ENCODE measurements around the gene AGAP6. TPM values are rescaled to one million over a fixed set of nuclear protein-coding genes. Genes with fewer than 3 reads are reported as not detected.
"Not testable (repeated sequence)": the region's sequence is repeated elsewhere in the genome, so short reads cannot be mapped to it uniquely, and the experiment has no call there.

AGAP6 gene
- total RNA-seq, 1 experiment from 2014 or later = 13.4 TPM

- H3K4me1 Mint-ChIP-seq; H4K5ac ChIP-seq (ENCODE audit: insufficient read length, low read depth, low read length); H3K9ac ChIP-seq (ENCODE audit: extremely low read depth, insufficient read length, low read length); H3K4ac ChIP-seq (ENCODE audit: low read depth, low read length); H3K36me3 Mint-ChIP-seq (ENCODE audit: insufficient read depth in 1 of 3, low read depth in 3 of 3); H3K9me3 ChIP-seq (ENCODE audit: control insufficient read depth, low read depth, low read length); H2BK12ac ChIP-seq (ENCODE audit: insufficient read length, low read depth, low read length); H3K23me2 ChIP-seq (ENCODE audit: insufficient read length, low read depth, low read length, poor library complexity, severe bottlenecking); H3K27me3 ChIP-seq (ENCODE audit: insufficient read depth, low read length); H4K20me1 ChIP-seq (ENCODE audit: control insufficient read depth, insufficient read depth, insufficient read length); H4K91ac ChIP-seq (ENCODE audit: insufficient read length, low read depth, low read length); H3K18ac ChIP-seq (ENCODE audit: insufficient read length, low read depth, low read length); H3K27ac Mint-ChIP-seq; H4K8ac ChIP-seq (replicated peaks; ENCODE audit: insufficient read length, low read depth, low read length); H2AFZ ChIP-seq (ENCODE audit: low read length); DNase-seq; H3K56ac ChIP-seq (ENCODE audit: insufficient read length, low read depth, low read length); H3K79me2 ChIP-seq (ENCODE audit: insufficient read depth, low read length); H3K23ac ChIP-seq (ENCODE audit: insufficient read length, low read depth, low read length); H2AK5ac ChIP-seq (ENCODE audit: insufficient read length, low read length); H3K27ac ChIP-seq (ENCODE audit: insufficient read length, low read depth, low read length); H3K4me3 Mint-ChIP-seq; H2BK20ac ChIP-seq (ENCODE audit: low read depth, low read length, poor library complexity, severe bottlenecking); H2BK120ac ChIP-seq (ENCODE audit: low read depth, low read length, poor library complexity, severe bottlenecking); H3K79me1 ChIP-seq (ENCODE audit: insufficient read depth, low read depth, low read length, poor library complexity, severe bottlenecking); H3K4me1 ChIP-seq (ENCODE audit: insufficient read depth, low read length); H3K14ac ChIP-seq (ENCODE audit: insufficient read depth, low read length); H3K4me2 ChIP-seq (ENCODE audit: insufficient read depth, insufficient read length, low read length); H3K9me3 Mint-ChIP-seq; H3T11ph ChIP-seq (ENCODE audit: low read length); H2BK15ac ChIP-seq (ENCODE audit: low read depth, low read length); H2BK5ac ChIP-seq (ENCODE audit: insufficient read length, low read length): not testable (repeated sequence)
- H3K27me3 Mint-ChIP-seq (ENCODE audit: low read depth) = peaks cover 15% of the 10 kb centered on the region
- WGBS (ENCODE audit: extremely low coverage, insufficient read length, low lambda C conversion rate) = no CpG with 5 or more reads among the region's 8 CpGs
These were observed 68.4 kb downstream of the AGAP6 start for GRCh38 chr10:50056654-50057053.

GRCh38 chr10:50058727-50059126 lies 70.5 kb downstream of the AGAP6 start:
- not testable (repeated sequence) for H2BK20ac ChIP-seq (ENCODE audit: low read depth, low read length, poor library complexity, severe bottlenecking); H2BK120ac ChIP-seq (ENCODE audit: low read depth, low read length, poor library complexity, severe bottlenecking); H2BK12ac ChIP-seq (ENCODE audit: insufficient read length, low read depth, low read length); DNase-seq; H3K9me3 Mint-ChIP-seq; H3K56ac ChIP-seq (ENCODE audit: insufficient read length, low read depth, low read length); H2BK15ac ChIP-seq (ENCODE audit: low read depth, low read length); H2AFZ ChIP-seq (ENCODE audit: low read length); H3K4me1 ChIP-seq (ENCODE audit: insufficient read depth, low read length); H2AK5ac ChIP-seq (ENCODE audit: insufficient read length, low read length); H3K27ac ChIP-seq (ENCODE audit: insufficient read length, low read depth, low read length); H3T11ph ChIP-seq (ENCODE audit: low read length); H4K5ac ChIP-seq (ENCODE audit: insufficient read length, low read depth, low read length); H3K79me1 ChIP-seq (ENCODE audit: insufficient read depth, low read depth, low read length, poor library complexity, severe bottlenecking); H3K23ac ChIP-seq (ENCODE audit: insufficient read length, low read depth, low read length); H3K36me3 Mint-ChIP-seq (ENCODE audit: insufficient read depth in 1 of 3, low read depth in 3 of 3); H3K79me2 ChIP-seq (ENCODE audit: insufficient read depth, low read length); H3K14ac ChIP-seq (ENCODE audit: insufficient read depth, low read length); H3K9ac ChIP-seq (ENCODE audit: extremely low read depth, insufficient read length, low read length); H3K18ac ChIP-seq (ENCODE audit: insufficient read length, low read depth, low read length); H3K27ac Mint-ChIP-seq; H3K4me1 Mint-ChIP-seq; H4K20me1 ChIP-seq (ENCODE audit: control insufficient read depth, insufficient read depth, insufficient read length); H3K9me3 ChIP-seq (ENCODE audit: control insufficient read depth, low read depth, low read length); H3K27me3 ChIP-seq (ENCODE audit: insufficient read depth, low read length); H3K4ac ChIP-seq (ENCODE audit: low read depth, low read length); H4K91ac ChIP-seq (ENCODE audit: insufficient read length, low read depth, low read length); H3K4me3 Mint-ChIP-seq; H2BK5ac ChIP-seq (ENCODE audit: insufficient read length, low read length); H3K4me2 ChIP-seq (ENCODE audit: insufficient read depth, insufficient read length, low read length); H3K23me2 ChIP-seq (ENCODE audit: insufficient read length, low read depth, low read length, poor library complexity, severe bottlenecking); H4K8ac ChIP-seq (replicated peaks; ENCODE audit: insufficient read length, low read depth, low read length)
- peaks cover 22% of the 10 kb centered on the region for H3K27me3 Mint-ChIP-seq (ENCODE audit: low read depth)
- no CpG with 5 or more reads among the region's 1 CpG for WGBS (ENCODE audit: extremely low coverage, insufficient read length, low lambda C conversion rate)
